Right ventricle myocardium superior (tissue), 1 donor: ENCODE data around the gene ACAD9. TPM values are rescaled to one million over a fixed set of nuclear protein-coding genes. Genes with fewer than 3 reads are reported as not detected.
A peak's percentile ranks its signal among the peaks of the same experiment; 100 is the strongest.
"Not testable (repeated sequence)": the region's sequence is repeated elsewhere in the genome, so short reads cannot be mapped to it uniquely, and the experiment has no call there.

Experiments used
- ATAC-seq: fragments of 200-7000 bp; cut with Tn5 transposase; one replicate; pipeline ENCODE4 v1.9.1; 2020; ENCODE audit warnings: mild to moderate bottlenecking; ENCODE audit not compliant: poor library complexity
- DNase-seq: peaks from one replicate; pipeline ENCODE4 v3.0.0-alpha.2; 2020
- intact Hi-C: fragments of 100-400 bp; cut with DNase I; formaldehyde crosslinking; loops from one replicate; pipeline ENCODE4 v1.11.2; 2022
- total RNA-seq: library from RNA; stranded (reverse); fragmentation: NEBNext Ultra II Directional; extraction: Animal tissue kit (Norgen Biotek cat#: 25700); gene quantifications from one replicate; pipeline ENCODE4 v1.2.1, GENCODE V29; 2021
- donor health status: DM: no; HTN: yes; CAD: no; lungs with severe emphysema.

ACAD9 gene
- total RNA-seq, 1 donor from 2014 or later = 46.6 TPM

DNA sequence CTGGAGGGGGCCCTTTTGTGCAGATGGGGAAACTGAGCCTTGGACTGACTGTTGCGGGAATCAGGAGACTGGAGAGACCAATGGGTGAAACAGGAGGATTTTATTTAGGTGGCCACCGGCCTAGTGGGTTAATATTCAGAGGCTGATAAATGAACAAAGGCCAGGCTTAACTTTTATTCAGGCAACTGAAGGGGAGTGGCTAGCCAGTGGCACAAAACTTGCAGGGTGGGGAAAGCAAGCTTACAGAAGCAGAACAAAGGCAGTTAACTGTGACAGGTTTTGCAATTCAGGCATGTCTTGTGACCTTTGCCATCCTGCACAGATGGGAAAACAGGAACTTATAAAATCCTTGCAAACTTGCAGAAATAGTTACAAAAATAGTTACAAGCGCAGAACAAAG, 24.9 kb upstream of the ACAD9 start:
- intact Hi-C loops = no loop called here
- ATAC-seq = no peak

DNA sequence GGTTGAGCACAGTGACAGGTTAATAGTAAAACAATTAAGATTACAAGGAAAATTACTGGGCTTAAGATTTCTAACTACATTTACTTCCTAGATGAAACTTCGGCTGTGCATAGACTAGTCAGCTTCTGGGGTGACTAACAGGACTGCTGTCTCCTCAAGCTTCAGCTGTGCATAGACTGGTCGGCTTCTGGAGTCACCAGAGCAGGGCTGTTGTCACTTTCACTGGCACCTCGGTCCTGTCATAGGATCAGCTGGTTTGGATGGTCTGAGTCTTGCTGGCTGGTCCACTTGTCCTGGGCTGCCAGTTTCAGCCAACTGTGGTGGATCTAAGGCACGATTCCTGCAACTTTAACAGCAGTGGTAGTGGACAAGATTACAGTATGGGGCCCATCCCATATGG, 23.9 kb upstream of the ACAD9 start:
- intact Hi-C loops = no loop called here
- peak; percentile 88 for ATAC-seq
- DNase-seq = no peak

More for the DNA sequence above, 24.9 kb upstream of the ACAD9 start:
- no peak for DNase-seq

- DNase-seq (no peak), ATAC-seq (no peak)
- intact Hi-C loops = no loop called here
These were observed 21.3 kb upstream of the ACAD9 start for GRCh38 chr3:128858167-128858566.

DNA sequence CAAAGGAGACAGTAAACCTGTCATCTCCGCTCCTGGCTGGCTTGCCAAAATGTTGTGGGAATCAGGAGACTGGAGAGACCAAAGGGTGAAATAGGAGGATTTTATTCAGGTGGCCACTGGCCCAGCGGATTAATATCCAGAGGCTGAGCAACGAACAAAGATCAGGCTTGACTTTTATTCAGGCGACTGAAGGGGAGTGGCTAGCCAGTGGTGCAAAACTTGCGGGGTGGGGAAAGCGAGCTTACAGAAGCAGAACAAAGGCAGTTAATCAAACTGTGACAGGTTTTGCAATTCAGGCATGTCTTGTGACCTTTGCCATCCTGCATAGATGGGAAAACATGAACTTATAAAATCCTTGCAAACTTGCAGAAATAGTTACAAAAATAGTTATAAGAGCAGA, 19.8 kb upstream of the ACAD9 start:
- intact Hi-C loops = no loop called here
- ATAC-seq (no peak), DNase-seq (no peak)

- intact Hi-C loops = no loop called here
- no peak for DNase-seq
- no peak for ATAC-seq
These were observed 17.9 kb upstream of the ACAD9 start for GRCh38 chr3:128861491-128861890.

- no peak for DNase-seq
- ATAC-seq = no peak
- intact Hi-C loops = no loop called here
These were observed 15.9 kb upstream of the ACAD9 start for GRCh38 chr3:128863560-128863959.

DNA sequence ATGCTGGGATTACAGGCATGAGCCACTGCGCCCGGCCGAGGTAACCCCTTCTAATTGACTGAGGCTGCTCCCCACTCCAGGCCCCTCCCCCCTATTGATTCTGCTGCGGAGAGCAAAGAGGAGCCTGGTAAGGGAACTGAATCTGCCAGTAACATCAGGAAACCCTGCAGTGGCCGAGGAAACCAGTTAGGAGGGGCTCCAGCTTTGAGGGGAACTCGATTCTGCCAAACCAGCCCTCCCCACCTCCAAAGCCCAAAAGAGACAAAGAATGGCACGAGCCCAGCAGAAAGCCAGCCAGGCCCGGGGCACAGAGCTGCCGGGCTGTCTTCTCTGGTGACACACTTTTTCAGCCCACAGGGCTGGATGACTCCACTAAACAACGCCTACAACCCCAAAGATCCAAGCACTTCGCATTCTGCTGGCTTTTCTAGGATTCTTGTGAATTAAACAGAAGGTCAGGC, 15.0 kb upstream of the ACAD9 start:
- DNase-seq (peak; percentile 53), ATAC-seq (peak; percentile 58)
- intact Hi-C loops = no loop called here

- intact Hi-C loops = not testable (repeated sequence)
- ATAC-seq (peak; percentile 49), DNase-seq (peak; percentile 66)
These were observed 14.3 kb upstream of the ACAD9 start for GRCh38 chr3:128864849-128865804.

DNA sequence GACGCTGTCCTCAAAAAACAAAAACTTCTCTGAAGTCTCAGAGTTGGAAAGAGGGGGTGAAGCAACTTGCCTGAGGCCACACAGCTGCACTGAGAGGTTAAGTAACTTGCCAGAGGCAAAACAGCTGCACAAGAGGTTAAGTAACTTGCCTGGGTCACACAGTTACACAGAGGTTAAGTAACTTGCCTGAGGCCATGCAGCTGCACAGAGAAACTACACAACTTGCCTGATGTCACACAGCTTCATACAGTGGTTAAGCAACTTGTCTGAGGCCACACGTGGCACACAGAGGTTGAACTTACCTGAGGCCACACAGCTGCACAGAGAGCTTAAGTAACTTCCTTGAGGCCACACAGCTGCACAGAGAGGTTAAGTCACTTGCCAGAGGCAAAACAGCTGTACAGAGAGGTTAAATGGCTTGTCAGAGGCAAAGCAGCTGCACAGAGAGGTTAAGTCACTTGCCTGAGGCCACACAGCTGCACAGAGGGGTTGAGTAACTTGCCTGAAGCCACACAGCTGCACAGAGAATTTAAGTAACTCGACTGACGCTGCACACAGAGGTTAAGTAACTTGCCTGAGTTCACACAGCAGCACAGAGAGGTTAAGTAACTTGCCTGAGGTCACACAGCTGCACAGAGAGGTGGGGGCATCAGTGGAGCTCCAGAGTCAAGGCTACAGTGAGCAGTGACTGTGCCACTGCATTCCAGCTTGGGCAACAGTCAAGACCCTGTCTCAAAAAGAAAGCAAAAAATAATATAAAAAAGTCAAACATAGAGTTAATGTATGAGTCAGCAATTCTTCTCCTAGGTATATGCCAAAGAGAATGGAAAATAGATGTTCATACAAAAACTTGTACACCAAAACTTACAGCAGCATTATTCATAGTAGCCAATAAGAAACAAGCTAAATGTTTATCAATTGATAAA, 12.0 kb upstream of the ACAD9 start:
- ATAC-seq (no peak), DNase-seq (no peak)
- intact Hi-C loops = no loop called here

DNA sequence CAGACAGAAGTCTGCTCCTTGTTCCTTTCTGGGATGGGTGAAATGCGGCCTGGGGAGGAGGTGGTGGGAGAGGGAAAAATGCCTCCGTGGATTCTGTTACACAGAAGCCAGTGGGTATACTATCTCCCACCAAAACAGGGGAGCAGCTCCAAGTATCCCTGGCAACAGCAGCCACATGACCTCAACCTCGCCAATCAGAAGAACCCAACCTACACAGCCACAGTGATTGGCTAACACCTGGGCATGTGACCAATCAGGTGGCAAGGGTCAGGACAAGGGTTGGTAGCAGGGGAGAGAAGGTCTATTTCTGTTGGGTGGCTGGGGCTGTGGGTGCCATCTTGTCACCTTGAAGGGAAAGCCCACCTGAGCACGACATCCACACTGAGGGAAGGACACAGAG, 9.1 kb upstream of the ACAD9 start:
- ATAC-seq (no peak), DNase-seq (no peak)
- intact Hi-C loops = no loop called here

- intact Hi-C loops = no loop called here
- ATAC-seq (no peak), DNase-seq (no peak)
These were observed 7.1 kb upstream of the ACAD9 start for GRCh38 chr3:128872282-128872681.

DNA sequence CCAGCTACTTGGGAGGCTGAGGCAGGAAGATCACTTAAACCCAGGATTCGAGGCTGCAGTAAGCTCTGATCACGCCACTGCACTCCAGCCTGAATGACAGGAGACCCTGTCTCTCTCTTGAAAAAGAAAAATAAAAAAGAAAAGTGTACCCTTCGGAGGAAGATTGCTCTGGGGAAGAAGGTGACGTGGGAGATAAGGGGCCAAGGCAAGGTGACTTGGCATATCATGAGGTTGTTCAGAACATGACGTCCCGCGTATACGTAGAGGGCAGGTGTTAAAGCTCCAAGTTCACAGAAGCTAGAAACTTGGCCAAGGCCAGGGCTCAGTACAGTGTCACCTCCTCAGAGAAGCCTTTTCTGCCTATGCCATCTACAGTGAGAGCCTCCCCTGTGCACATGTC, 6.7 kb upstream of the ACAD9 start:
- intact Hi-C loops = no loop called here
- DNase-seq (no peak), ATAC-seq (no peak)

DNA sequence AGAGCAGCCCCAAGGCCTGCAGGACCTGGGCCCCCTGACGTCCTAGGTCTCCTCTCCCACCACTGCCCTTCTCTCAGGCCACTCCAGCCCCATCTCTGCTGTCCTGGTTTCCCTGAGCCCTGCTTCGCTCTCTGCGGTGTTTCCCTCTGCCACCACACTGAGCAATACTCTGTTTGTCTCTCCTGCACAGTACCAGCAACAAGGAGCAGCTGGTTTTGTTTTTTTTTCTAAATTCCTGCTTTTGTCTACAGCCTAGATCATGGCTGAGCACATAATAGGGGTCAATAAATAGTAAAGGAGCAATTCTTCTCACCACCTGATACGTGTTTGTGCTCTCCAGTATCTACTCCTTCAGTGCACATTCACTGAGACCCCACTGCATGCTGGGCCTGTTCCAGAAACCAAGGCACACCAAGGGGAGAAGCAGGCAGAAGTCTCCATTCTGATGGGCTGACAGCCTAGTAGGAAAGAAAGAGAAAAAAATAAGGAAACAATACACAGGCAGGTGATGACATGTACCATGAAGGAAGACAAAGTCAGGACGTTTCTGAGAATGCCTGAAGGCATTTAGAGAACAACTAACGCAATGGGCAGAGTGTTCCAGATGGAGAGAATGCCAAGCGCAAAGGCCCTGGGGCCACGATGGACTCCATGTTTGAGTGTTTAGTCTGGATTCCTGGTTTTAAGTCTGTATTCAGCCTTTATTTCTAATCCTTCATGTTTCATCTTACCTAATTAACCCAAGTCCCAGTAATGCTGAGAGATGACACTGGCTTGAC, 6.0 kb upstream of the ACAD9 start:
- intact Hi-C loops = no loop called here
- no peak for ATAC-seq

GRCh38 chr3:128874481-128875180, 4.8 kb upstream of the ACAD9 start:
- intact Hi-C loops = no loop called here
- ATAC-seq (no peak), DNase-seq (no peak)

More for the DNA sequence above, 6.0 kb upstream of the ACAD9 start:
- DNase-seq = no peak

- intact Hi-C loops = no loop called here
These were observed 3.8 kb upstream of the ACAD9 start for GRCh38 chr3:128875556-128876120.

DNA sequence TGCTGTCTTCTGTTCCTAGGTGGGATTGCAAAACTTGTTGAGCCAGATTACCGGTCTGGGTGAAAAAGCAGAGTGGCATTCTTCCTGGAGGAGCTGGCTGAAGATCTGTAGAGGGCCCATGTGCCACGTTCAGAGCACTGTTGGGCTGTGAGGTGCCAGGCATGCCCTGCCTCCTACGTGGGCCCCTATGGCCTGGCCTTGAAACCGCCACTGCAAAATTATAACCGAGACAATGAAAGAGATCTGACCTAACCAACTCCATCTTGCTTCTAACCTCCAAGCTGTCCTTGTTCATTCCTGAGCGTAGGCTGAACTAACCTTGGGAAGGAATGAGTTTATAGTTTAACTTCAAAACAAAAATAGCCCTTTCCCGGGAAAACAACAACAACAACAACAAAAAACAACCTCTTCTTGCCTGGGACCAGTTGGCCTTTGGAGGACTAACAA, 1.4 kb upstream of the ACAD9 start:
- intact Hi-C loops = no loop called here
- ATAC-seq (no peak), DNase-seq (no peak)

More at GRCh38 chr3:128875556-128876120, 3.8 kb upstream of the ACAD9 start:
- peak; percentile 24 for ATAC-seq
- peak; percentile 72 for DNase-seq

DNA sequence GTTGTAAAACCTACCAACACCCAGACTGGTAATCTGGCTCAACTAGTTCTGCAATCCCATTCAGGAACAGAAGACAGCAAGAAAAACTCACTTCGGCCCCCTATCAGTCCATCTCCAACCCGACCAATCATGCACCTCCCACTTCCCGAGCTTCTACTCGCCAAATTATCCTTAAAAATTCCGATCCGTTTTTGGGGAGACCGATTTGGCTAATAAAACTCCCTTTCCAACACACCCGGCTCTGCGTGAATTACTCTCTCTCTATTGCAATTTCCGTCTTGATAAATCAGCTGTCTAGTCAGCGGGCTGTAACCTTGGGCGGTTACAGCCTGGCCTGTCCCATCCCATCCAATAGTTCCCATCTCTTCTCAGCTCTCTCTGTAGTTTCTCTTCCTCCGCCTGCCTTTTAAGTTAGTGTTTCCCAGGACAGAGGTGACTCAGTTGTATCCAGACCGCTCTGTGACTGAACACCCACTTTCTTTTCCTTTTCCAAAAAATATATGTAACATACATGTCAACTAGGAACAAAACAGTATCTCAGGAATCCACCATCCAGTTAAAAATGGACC, 780 bp upstream of the ACAD9 start:
- DNase-seq = no peak
- intact Hi-C loops = no loop called here
- peak; percentile 39 for ATAC-seq
